ENCODE results near the gene FOS. TPM values are rescaled to one million over a fixed set of nuclear protein-coding genes. Genes with fewer than 3 reads are reported as not detected.

Gene FOS
- total and polyA plus RNA-seq, 2 of the 4 experiments (the other 2 are of a cell fraction): 53.6 to 171 TPM

GRCh38 chr14:75290851-75291250 lies 12.2 kb downstream of the FOS start:
- no peak overlapping the region for H4K91ac ChIP-seq (ENCODE audit: insufficient read depth, low read depth, low read length)
- no peak overlapping the region for H3K9ac ChIP-seq (ENCODE audit: low read depth, low read length)
- H2BK20ac ChIP-seq (ENCODE audit: low read depth, low read length): no peak overlapping the region
- H3K4me2 ChIP-seq (ENCODE audit: low read depth, low read length): no peak overlapping the region
- H4K20me1 ChIP-seq (ENCODE audit: insufficient read depth, low read length): 0 out of 2 replicates have a peak, but pooled peaks cover 4% of the 10 kb centered on the region
- intact Hi-C loops (cut with micrococcal nuclease) (loop anchor here (10.0 kb wide), 1 partner anchor 346 kb away; no protein-coding TSS in a partner anchor), in situ Hi-C loops (cut with MboI; ENCODE audit: low sequenced_read_pairs) (loop anchor here (25.0 kb wide), 1 partner anchor 1746 kb away; the partner anchor contains the start of gene IRF2BPL), dilution Hi-C loops (cut with HindIII; ENCODE audit: low sequenced_read_pairs, unreplicated experiment) (no loop called here)
- peaks cover 9% of the 10 kb centered on the region; the same call in 1 of the 2 replicates for H3K9me1 ChIP-seq (ENCODE audit: insufficient read depth, low read length)
- no peak overlapping the region for H4K8ac ChIP-seq (ENCODE audit: low read depth in 2 of 2, low read length in 2 of 2)
- H3K9me3 ChIP-seq (ENCODE audit: control insufficient read depth, insufficient read depth, low read length): no peaks in the 10 kb centered on the region
- H2AK9ac ChIP-seq (replicated peaks; ENCODE audit: low read depth, low read length, poor library complexity): no peak overlapping the region
- no peak overlapping the region for H3K18ac ChIP-seq (ENCODE audit: low read depth, low read length)
- no peak overlapping the region for H3K27ac ChIP-seq (ENCODE audit: insufficient read depth, low read length)
- no peak overlapping the region for H2BK5ac ChIP-seq (ENCODE audit: low read depth, low read length, poor library complexity, severe bottlenecking)
- CTCF ChIA-PET: no interaction called here
- no peak overlapping the region for H2AFZ ChIP-seq (replicated peaks; ENCODE audit: low read length, poor library complexity)
- H3K27me3 ChIP-seq (ENCODE audit: control insufficient read depth, insufficient read depth, low read length): peaks cover 3% of the 10 kb centered on the region; the same call in 1 of the 2 replicates
- no peak overlapping the region for H4K5ac ChIP-seq (ENCODE audit: low read depth, low read length)
- H3K36me3 ChIP-seq (ENCODE audit: control insufficient read depth, insufficient read depth, low read length): no peaks in the 10 kb centered on the region
- TF ChIP-seq POLR2A (IDR thresholded peaks at IDR 0.05; ENCODE audit: low read depth, low read length): no peak
- TF ChIP-seq USF2 (IDR thresholded peaks at IDR 0.05; ENCODE audit: low read depth, low read length): no peak
- TF ChIP-seq CHD1 (IDR thresholded peaks at IDR 0.05; ENCODE audit: low read depth, low read length): no peak
- no peak for TF ChIP-seq BHLHE40 (IDR thresholded peaks at IDR 0.05; ENCODE audit: low read depth, low read length)
- no peak overlapping the region for H3K4me3 ChIP-seq (ENCODE audit: insufficient read depth, low read depth, low read length)
- no peak for ATAC-seq (ENCODE audit: low read depth)
- no CpG with 5 or more reads among the region's 3 CpGs for WGBS, 2 experiments (ENCODE audit: extremely low coverage in 2 of 2, insufficient read length in 1 of 2)
- no TSS peak for BruUV-seq (replicated peaks)
- peaks cover 7% of the 10 kb centered on the region for H3K4me1 ChIP-seq (ENCODE audit: control insufficient read depth, insufficient read depth, low read length)
- no peak overlapping the region for H3K23ac ChIP-seq (ENCODE audit: low read depth, low read length)
- POLR2A ChIA-PET (ENCODE audit: unreplicated experiment): interaction anchor here (0.5 kb wide), 1 partner anchor 142 kb away, joined by 5 read pairs; no protein-coding TSS in a partner anchor
- DNase-seq: no peak
- H3K79me1 ChIP-seq (ENCODE audit: low read depth in 1 of 2, low read length in 2 of 2): peaks cover 0 to 4% of the 10 kb centered on the region in 2 experiments; a peak in 1 of 4 replicates
- H3K14ac ChIP-seq (replicated peaks; ENCODE audit: low read depth, low read length): no peak overlapping the region
- no peak overlapping the region for H3K4ac ChIP-seq (ENCODE audit: low read depth, low read length)
- H2BK120ac ChIP-seq (ENCODE audit: low read depth, low read length): no peak overlapping the region
- H2BK15ac ChIP-seq (ENCODE audit: low read depth, low read length): no peak overlapping the region
- no peak overlapping the region for H2AK5ac ChIP-seq (ENCODE audit: low read depth, low read length)
- no peak overlapping the region for H3K56ac ChIP-seq (ENCODE audit: extremely low read depth, insufficient read depth, low read length)

Data from IMR-90 (cell line).